Liver (tissue), 3 donors: ENCODE measurements around the gene TRMT1.
A peak's percentile ranks its signal among the peaks of the same experiment; 100 is the strongest.

ENCODE experiments used
- EGR1 ChIP-seq, 2 donors: IDR thresholded peaks; 2 replicates each; pipeline ENCODE4 v1.6.1; 2016 to 2018; ENCODE audit warnings: antibody characterized with exemption in 2 of 2, low read depth in 2 of 2
- NR2F2 ChIP-seq: IDR thresholded peaks from 2 replicates; pipeline ENCODE4 v1.6.1; 2016; ENCODE audit warnings: antibody characterized with exemption
- RAD21 ChIP-seq, 2 donors: IDR thresholded peaks; 2 replicates each; pipeline ENCODE4 v1.6.1; 2016; ENCODE audit warnings: antibody characterized with exemption in 2 of 2, mild to moderate bottlenecking in 2 of 2
- TAF1 ChIP-seq: conservative IDR thresholded peaks from 2 replicates; pipeline ENCODE4 v1.6.1; 2016; ENCODE audit warnings: antibody characterized with exemption, mild to moderate bottlenecking
- YY1 ChIP-seq: IDR thresholded peaks from 2 replicates; pipeline ENCODE4 v1.6.1; 2016; ENCODE audit warnings: antibody characterized with exemption, mild to moderate bottlenecking
- TF ChIP-seq, protein P1 (sequence below): fragments of 150-350 bp; IDR thresholded peaks from 2 replicates; pipeline ENCODE4 v1.5.1; 2017; ENCODE audit warnings: improper control_type of control experiment, low read depth, low read length; ENCODE audit not compliant: missing input control
- TF ChIP-seq, protein P2 (sequence below): IDR thresholded peaks from 2 replicates; pipeline ENCODE4 v1.6.1; 2016; ENCODE audit warnings: antibody characterized with exemption, mild to moderate bottlenecking
- TF ChIP-seq, protein P3 (sequence below): IDR thresholded peaks from 2 replicates; pipeline ENCODE4 v1.6.1; 2016; ENCODE audit warnings: antibody characterized with exemption
- TF ChIP-seq, protein P4 (sequence below): IDR thresholded peaks from 2 replicates; pipeline ENCODE4 v1.6.1; 2016; ENCODE audit warnings: antibody characterized with exemption
- donor health status: healthy.
- donor health status: healthy.

DNA sequence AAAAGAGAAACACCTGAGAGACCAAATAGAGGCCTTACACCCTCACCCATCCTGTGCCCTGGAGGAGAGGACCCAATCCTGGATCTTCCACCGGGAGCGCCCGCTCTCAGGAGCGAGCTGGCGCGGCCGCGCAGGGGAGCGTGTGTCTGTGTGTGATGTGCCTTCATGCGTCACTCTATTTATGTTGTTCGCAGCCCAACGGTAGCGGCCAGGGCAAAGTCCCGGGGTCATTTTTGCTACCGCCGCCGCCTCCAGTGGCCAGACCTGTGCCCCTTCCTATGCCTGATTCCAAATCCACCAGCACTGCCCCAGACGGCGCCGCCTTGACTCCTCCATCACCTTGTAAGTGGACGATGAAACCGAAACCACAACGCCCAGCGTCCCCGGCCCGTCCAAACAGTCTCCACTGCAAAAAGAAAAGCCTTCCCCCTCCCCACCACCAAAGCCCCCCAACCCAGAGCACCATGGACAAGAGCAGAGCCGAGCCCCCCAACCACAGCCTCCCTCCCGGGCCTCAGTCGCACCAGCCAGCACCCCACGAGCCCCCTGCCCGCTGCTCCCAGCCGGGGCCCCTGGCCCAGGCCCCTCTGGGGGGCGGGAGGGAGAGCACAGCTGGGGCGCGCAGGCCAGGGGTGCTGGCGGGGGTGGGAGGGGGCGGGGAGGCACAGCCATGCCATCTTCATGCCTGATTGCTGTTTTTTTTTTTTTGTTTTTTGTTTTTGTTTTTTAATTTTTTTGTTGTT is 28.6 kb downstream of the TRMT1 start:
- TF ChIP-seq, protein P1, sequence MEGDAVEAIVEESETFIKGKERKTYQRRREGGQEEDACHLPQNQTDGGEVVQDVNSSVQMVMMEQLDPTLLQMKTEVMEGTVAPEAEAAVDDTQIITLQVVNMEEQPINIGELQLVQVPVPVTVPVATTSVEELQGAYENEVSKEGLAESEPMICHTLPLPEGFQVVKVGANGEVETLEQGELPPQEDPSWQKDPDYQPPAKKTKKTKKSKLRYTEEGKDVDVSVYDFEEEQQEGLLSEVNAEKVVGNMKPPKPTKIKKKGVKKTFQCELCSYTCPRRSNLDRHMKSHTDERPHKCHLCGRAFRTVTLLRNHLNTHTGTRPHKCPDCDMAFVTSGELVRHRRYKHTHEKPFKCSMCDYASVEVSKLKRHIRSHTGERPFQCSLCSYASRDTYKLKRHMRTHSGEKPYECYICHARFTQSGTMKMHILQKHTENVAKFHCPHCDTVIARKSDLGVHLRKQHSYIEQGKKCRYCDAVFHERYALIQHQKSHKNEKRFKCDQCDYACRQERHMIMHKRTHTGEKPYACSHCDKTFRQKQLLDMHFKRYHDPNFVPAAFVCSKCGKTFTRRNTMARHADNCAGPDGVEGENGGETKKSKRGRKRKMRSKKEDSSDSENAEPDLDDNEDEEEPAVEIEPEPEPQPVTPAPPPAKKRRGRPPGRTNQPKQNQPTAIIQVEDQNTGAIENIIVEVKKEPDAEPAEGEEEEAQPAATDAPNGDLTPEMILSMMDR = no peak
- TF ChIP-seq TAF1 = no peak
- TF ChIP-seq, protein P2, sequence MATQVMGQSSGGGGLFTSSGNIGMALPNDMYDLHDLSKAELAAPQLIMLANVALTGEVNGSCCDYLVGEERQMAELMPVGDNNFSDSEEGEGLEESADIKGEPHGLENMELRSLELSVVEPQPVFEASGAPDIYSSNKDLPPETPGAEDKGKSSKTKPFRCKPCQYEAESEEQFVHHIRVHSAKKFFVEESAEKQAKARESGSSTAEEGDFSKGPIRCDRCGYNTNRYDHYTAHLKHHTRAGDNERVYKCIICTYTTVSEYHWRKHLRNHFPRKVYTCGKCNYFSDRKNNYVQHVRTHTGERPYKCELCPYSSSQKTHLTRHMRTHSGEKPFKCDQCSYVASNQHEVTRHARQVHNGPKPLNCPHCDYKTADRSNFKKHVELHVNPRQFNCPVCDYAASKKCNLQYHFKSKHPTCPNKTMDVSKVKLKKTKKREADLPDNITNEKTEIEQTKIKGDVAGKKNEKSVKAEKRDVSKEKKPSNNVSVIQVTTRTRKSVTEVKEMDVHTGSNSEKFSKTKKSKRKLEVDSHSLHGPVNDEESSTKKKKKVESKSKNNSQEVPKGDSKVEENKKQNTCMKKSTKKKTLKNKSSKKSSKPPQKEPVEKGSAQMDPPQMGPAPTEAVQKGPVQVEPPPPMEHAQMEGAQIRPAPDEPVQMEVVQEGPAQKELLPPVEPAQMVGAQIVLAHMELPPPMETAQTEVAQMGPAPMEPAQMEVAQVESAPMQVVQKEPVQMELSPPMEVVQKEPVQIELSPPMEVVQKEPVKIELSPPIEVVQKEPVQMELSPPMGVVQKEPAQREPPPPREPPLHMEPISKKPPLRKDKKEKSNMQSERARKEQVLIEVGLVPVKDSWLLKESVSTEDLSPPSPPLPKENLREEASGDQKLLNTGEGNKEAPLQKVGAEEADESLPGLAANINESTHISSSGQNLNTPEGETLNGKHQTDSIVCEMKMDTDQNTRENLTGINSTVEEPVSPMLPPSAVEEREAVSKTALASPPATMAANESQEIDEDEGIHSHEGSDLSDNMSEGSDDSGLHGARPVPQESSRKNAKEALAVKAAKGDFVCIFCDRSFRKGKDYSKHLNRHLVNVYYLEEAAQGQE = peak; percentile 66
- TF ChIP-seq YY1 = no peak
- TF ChIP-seq, protein P3, sequence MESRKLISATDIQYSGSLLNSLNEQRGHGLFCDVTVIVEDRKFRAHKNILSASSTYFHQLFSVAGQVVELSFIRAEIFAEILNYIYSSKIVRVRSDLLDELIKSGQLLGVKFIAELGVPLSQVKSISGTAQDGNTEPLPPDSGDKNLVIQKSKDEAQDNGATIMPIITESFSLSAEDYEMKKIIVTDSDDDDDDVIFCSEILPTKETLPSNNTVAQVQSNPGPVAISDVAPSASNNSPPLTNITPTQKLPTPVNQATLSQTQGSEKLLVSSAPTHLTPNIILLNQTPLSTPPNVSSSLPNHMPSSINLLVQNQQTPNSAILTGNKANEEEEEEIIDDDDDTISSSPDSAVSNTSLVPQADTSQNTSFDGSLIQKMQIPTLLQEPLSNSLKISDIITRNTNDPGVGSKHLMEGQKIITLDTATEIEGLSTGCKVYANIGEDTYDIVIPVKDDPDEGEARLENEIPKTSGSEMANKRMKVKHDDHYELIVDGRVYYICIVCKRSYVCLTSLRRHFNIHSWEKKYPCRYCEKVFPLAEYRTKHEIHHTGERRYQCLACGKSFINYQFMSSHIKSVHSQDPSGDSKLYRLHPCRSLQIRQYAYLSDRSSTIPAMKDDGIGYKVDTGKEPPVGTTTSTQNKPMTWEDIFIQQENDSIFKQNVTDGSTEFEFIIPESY = no peak
- TF ChIP-seq RAD21 (IDR thresholded peaks at IDR 0.05) = peak in 1 of 2 donors; percentile 28
- TF ChIP-seq, protein P4, sequence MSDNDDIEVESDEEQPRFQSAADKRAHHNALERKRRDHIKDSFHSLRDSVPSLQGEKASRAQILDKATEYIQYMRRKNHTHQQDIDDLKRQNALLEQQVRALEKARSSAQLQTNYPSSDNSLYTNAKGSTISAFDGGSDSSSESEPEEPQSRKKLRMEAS = no peak
- TF ChIP-seq NR2F2 = no peak
- no peak for TF ChIP-seq EGR1 (IDR thresholded peaks at IDR 0.05; ENCODE audit: low read depth in 2 of 2)
